ENCODE measurements around the gene TANC2. TPM values are rescaled to one million over a fixed set of nuclear protein-coding genes. Genes with fewer than 3 reads are reported as not detected.

TANC2 gene
- total RNA-seq (2014; rRNA removed; shearing (Covaris generic)): 14.2 and 16.1 TPM in 2 replicates
- polyA plus RNA-seq (2016; fragmentation: Nextera tagmentation; extraction: Ambion mirVana): 13.0 and 13.7 TPM in 2 replicates

GRCh38 chr17:62965686-62966425 is at the start of gene TANC2:
TANC2 (plus strand) TSS chr17:62966235; CDS start chr17:63009560, 43,325 bp downstream.
- Histone ChIP-seq H3K4me3 (peak within 1 kb of the TSS; percentile 88), H4K20me1 (ENCODE audit: insufficient read depth) (peaks cover 8% of the 10 kb centered on the region; the same call in 1 of the 2 replicates), H3K9ac (peak within 1 kb of the TSS; percentile 87), H3K27ac (peak within 1 kb of the TSS; percentile 48), H3K9me3 (ENCODE audit: low read depth) (no peaks in the 10 kb centered on the region), H3K79me2 (ENCODE audit: insufficient read depth) (peaks cover 44% of the 10 kb centered on the region), H3K9me2 (ENCODE audit: insufficient read depth) (no peaks in the 10 kb centered on the region), H3K27me3 (replicated peaks; ENCODE audit: insufficient read depth) (no peaks in the 10 kb centered on the region), H3F3A (ENCODE audit: insufficient read depth) (peaks cover 32% of the 10 kb centered on the region), H3K4me1 (ENCODE audit: insufficient read depth) (peaks cover 34% of the 10 kb centered on the region), H2AFZ (peak within 1 kb of the TSS; percentile 81), H3K4me2 (ENCODE audit: unreplicated experiment) (peak within 1 kb of the TSS; percentile 93), H3K36me3 (ENCODE audit: low read depth) (no peaks in the 10 kb centered on the region)
- 3 to 10% methylated on average over 20 to 67 of the region's 81 CpGs for WGBS, 2 experiments (ENCODE audit: low coverage in 1 of 2, low lambda C conversion rate in 2 of 2, missing lambda C conversion rate in 2 of 2)
- DNase-seq: peak; percentile 85
- TF ChIP-seq EZH2phosphoT487 (IDR thresholded peaks at IDR 0.05; ENCODE audit: insufficient read depth, low read depth) (no peak), EZH2 (IDR thresholded peaks at IDR 0.05; ENCODE audit: insufficient read depth, poor library complexity, severe bottlenecking) (no peak)
- in situ Hi-C loops (cut with MboI): no loop called here

- no peak overlapping the region for H3K4me2 ChIP-seq (ENCODE audit: unreplicated experiment)
Observed at GRCh38 chr17:62916684-62917571, 49.1 kb upstream of the TANC2 start.

DNA sequence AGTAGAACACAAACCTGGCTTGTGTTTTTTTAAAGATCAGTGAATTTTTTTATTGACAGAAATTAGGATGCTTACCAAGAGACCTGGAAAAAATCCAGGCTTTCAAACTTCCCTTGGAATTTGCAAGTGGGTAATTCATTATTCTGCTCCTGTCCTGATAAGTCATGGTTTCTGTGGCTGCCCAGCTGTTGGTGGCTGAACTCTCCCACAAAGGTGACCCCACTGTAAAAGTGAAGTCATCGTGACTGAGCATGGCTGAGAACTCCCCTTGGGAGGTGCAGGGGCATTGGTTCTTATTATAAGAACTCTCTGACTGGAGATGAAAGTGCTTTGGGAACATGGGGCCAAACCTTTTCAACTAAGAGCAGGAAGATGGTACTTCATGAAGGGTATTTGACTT is 46.6 kb upstream of the TANC2 start:
- Histone ChIP-seq H4K20me1 (ENCODE audit: insufficient read depth) (no peaks in the 10 kb centered on the region), H3K27me3 (replicated peaks; ENCODE audit: insufficient read depth) (no peaks in the 10 kb centered on the region), H3K36me3 (ENCODE audit: low read depth) (no peaks in the 10 kb centered on the region), H3K9me2 (ENCODE audit: insufficient read depth) (no peaks in the 10 kb centered on the region), H3F3A (ENCODE audit: insufficient read depth) (no peaks in the 10 kb centered on the region), H3K4me1 (ENCODE audit: insufficient read depth) (no peaks in the 10 kb centered on the region), H3K4me3 (no peak overlapping the region), H3K79me2 (ENCODE audit: insufficient read depth) (no peaks in the 10 kb centered on the region), H3K9ac (no peak overlapping the region), H3K9me3 (ENCODE audit: low read depth) (no peaks in the 10 kb centered on the region), H3K27ac (no peak overlapping the region), H2AFZ (no peak overlapping the region), H3K4me2 (ENCODE audit: unreplicated experiment) (no peak overlapping the region)
- in situ Hi-C loops (cut with MboI): no loop called here
- no peak for DNase-seq
- TF ChIP-seq EZH2 (IDR thresholded peaks at IDR 0.05; ENCODE audit: insufficient read depth, poor library complexity, severe bottlenecking): no peak
- TF ChIP-seq EZH2phosphoT487 (IDR thresholded peaks at IDR 0.05; ENCODE audit: insufficient read depth, low read depth): no peak
- 70 to 88% methylated on average over 1 of the region's 1 CpG for WGBS, 2 experiments (ENCODE audit: low coverage in 1 of 2, low lambda C conversion rate in 2 of 2, missing lambda C conversion rate in 2 of 2)

More at GRCh38 chr17:62916684-62917571, 49.1 kb upstream of the TANC2 start:
- Histone ChIP-seq H3K79me2 (ENCODE audit: insufficient read depth) (no peaks in the 10 kb centered on the region), H3K9ac (no peak overlapping the region), H3F3A (ENCODE audit: insufficient read depth) (no peaks in the 10 kb centered on the region), H3K36me3 (ENCODE audit: low read depth) (no peaks in the 10 kb centered on the region), H2AFZ (no peak overlapping the region), H3K9me3 (ENCODE audit: low read depth) (no peaks in the 10 kb centered on the region), H3K4me3 (no peak overlapping the region), H4K20me1 (ENCODE audit: insufficient read depth) (no peaks in the 10 kb centered on the region), H3K27me3 (replicated peaks; ENCODE audit: insufficient read depth) (no peaks in the 10 kb centered on the region), H3K4me1 (ENCODE audit: insufficient read depth) (no peaks in the 10 kb centered on the region), H3K27ac (no peak overlapping the region), H3K9me2 (ENCODE audit: insufficient read depth) (no peaks in the 10 kb centered on the region)
- in situ Hi-C loops (cut with MboI): no loop called here
- TF ChIP-seq EZH2phosphoT487 (IDR thresholded peaks at IDR 0.05; ENCODE audit: insufficient read depth, low read depth): no peak
- no peak for TF ChIP-seq EZH2 (IDR thresholded peaks at IDR 0.05; ENCODE audit: insufficient read depth, poor library complexity, severe bottlenecking)
- no peak for DNase-seq
- 61 to 63% methylated on average over 9 of the region's 9 CpGs for WGBS, 2 experiments (ENCODE audit: low coverage in 1 of 2, low lambda C conversion rate in 2 of 2, missing lambda C conversion rate in 2 of 2)

- Histone ChIP-seq H3K4me3 (no peak overlapping the region), H2AFZ (no peak overlapping the region), H3K4me1 (ENCODE audit: insufficient read depth) (no peaks in the 10 kb centered on the region), H3K36me3 (ENCODE audit: low read depth) (no peaks in the 10 kb centered on the region), H3K27ac (no peak overlapping the region), H3F3A (ENCODE audit: insufficient read depth) (no peaks in the 10 kb centered on the region), H3K4me2 (ENCODE audit: unreplicated experiment) (no peak overlapping the region), H3K9me2 (ENCODE audit: insufficient read depth) (no peaks in the 10 kb centered on the region), H4K20me1 (ENCODE audit: insufficient read depth) (no peaks in the 10 kb centered on the region), H3K79me2 (ENCODE audit: insufficient read depth) (no peaks in the 10 kb centered on the region), H3K9me3 (ENCODE audit: low read depth) (no peaks in the 10 kb centered on the region), H3K9ac (no peak overlapping the region), H3K27me3 (replicated peaks; ENCODE audit: insufficient read depth) (no peaks in the 10 kb centered on the region)
- 27 to 38% methylated on average over 1 of the region's 1 CpG for WGBS, 2 experiments (ENCODE audit: low coverage in 1 of 2, low lambda C conversion rate in 2 of 2, missing lambda C conversion rate in 2 of 2)
- no peak for DNase-seq
- no peak for TF ChIP-seq EZH2phosphoT487 (IDR thresholded peaks at IDR 0.05; ENCODE audit: insufficient read depth, low read depth)
- no peak for TF ChIP-seq EZH2 (IDR thresholded peaks at IDR 0.05; ENCODE audit: insufficient read depth, poor library complexity, severe bottlenecking)
- in situ Hi-C loops (cut with MboI): no loop called here
Observed at GRCh38 chr17:62920300-62920699, 45.7 kb upstream of the TANC2 start.

Measured in GM23248 (cell line).